Erythroblast (primary cell): ENCODE data around the gene ZDHHC1.

Source experiments
- DNase-seq, 2 experiments: peaks; one replicate each; lab custom pipeline; 2025; lab: John Stamatoyannopoulos, UW
- GATA1 ChIP-seq: IDR thresholded peaks from 2 replicates; pipeline ENCODE4 v1.6.1; 2011; ENCODE audit warnings: low read depth, mild to moderate bottlenecking, control low read depth, low read length, moderate library complexity
- POLR2A ChIP-seq: IDR thresholded peaks from 2 replicates; pipeline ENCODE4 v1.6.1; 2011; ENCODE audit warnings: mild to moderate bottlenecking, low read length

ZDHHC1 gene

GRCh38 chr16:67429799-67430503 lies 13.7 kb upstream of the ZDHHC1 start:
- DNase-seq = no peak
- TF ChIP-seq GATA1 = no peak
- TF ChIP-seq POLR2A = no peak

- TF ChIP-seq POLR2A = no peak
- TF ChIP-seq GATA1 = no peak
- peak in 1 of 2 experiments; percentile 21 for DNase-seq
Measured at GRCh38 chr16:67429053-67429798, 12.9 kb upstream of the ZDHHC1 start.

- peak; percentile 63 to 74 for DNase-seq
- TF ChIP-seq POLR2A (no peak), GATA1 (no peak)
Measured at GRCh38 chr16:67428146-67428731, 12.0 kb upstream of the ZDHHC1 start.

- no peak for DNase-seq
- TF ChIP-seq GATA1 = no peak
- no peak for TF ChIP-seq POLR2A
Measured at GRCh38 chr16:67426950-67427349, 10.7 kb upstream of the ZDHHC1 start.

- TF ChIP-seq POLR2A (no peak), GATA1 (no peak)
- no peak for DNase-seq
Measured at GRCh38 chr16:67426022-67426421, 9.7 kb upstream of the ZDHHC1 start.

- DNase-seq = no peak
- no peak for TF ChIP-seq GATA1
- no peak for TF ChIP-seq POLR2A
Measured at GRCh38 chr16:67425580-67425979, 9.3 kb upstream of the ZDHHC1 start.

GRCh38 chr16:67425061-67425460 lies 8.8 kb upstream of the ZDHHC1 start:
- no peak for TF ChIP-seq POLR2A
- no peak for DNase-seq

- DNase-seq = no peak
- TF ChIP-seq POLR2A = no peak
- TF ChIP-seq GATA1 = no peak
Measured at GRCh38 chr16:67424261-67424615, 8.0 kb upstream of the ZDHHC1 start.

GRCh38 chr16:67423611-67424260 lies 7.5 kb upstream of the ZDHHC1 start:
- no peak for DNase-seq
- TF ChIP-seq GATA1 = no peak
- TF ChIP-seq POLR2A = no peak

GRCh38 chr16:67423015-67423414 lies 6.7 kb upstream of the ZDHHC1 start:
- TF ChIP-seq POLR2A = no peak
- no peak for TF ChIP-seq GATA1
- DNase-seq = no peak

GRCh38 chr16:67421030-67421429 lies 4.8 kb upstream of the ZDHHC1 start:
- no peak for DNase-seq
- TF ChIP-seq GATA1 (no peak), POLR2A (no peak)

- DNase-seq = no peak
- TF ChIP-seq GATA1 (no peak), POLR2A (no peak)
Measured at GRCh38 chr16:67419931-67420330, 3.7 kb upstream of the ZDHHC1 start.

GRCh38 chr16:67419502-67419901 lies 3.2 kb upstream of the ZDHHC1 start:
- DNase-seq = no peak
- TF ChIP-seq GATA1 (no peak), POLR2A (no peak)
